Measurements from ENCODE around the gene BCL11A.

The BCL11A gene

GRCh38 chr2:60456115-60456770, 97.2 kb downstream of the BCL11A start:
- DNase-seq, result no peak

GRCh38 chr2:60453872-60454271, 99.6 kb downstream of the BCL11A start:
- no peak for DNase-seq

- DNase-seq, result no peak
These were observed 100.2 kb downstream of the BCL11A start for GRCh38 chr2:60453301-60453700.

GRCh38 chr2:60450488-60450887, 103.0 kb downstream of the BCL11A start:
- no peak for DNase-seq

GRCh38 chr2:60447943-60448342, 105.5 kb downstream of the BCL11A start:
- DNase-seq, result no peak

- DNase-seq, result peak in 1 of 2 experiments; percentile 24
These were observed 106.8 kb downstream of the BCL11A start for GRCh38 chr2:60446413-60447267.

GRCh38 chr2:60445684-60446179, 107.7 kb downstream of the BCL11A start:
- DNase-seq, result peak; percentile 69 to 81

- DNase-seq, result no peak
These were observed 110.8 kb downstream of the BCL11A start for GRCh38 chr2:60442608-60443007.

- DNase-seq, result no peak
These were observed 111.7 kb downstream of the BCL11A start for GRCh38 chr2:60441800-60442199.

- no peak for DNase-seq
These were observed 112.7 kb downstream of the BCL11A start for GRCh38 chr2:60440767-60441163.

GRCh38 chr2:60440079-60440766, 113.2 kb downstream of the BCL11A start:
- no peak for DNase-seq

GRCh38 chr2:60439219-60439974, 114.1 kb downstream of the BCL11A start:
- DNase-seq, result no peak

GRCh38 chr2:60438653-60439052, 114.8 kb downstream of the BCL11A start:
- no peak for DNase-seq

- no peak for DNase-seq
These were observed 115.3 kb downstream of the BCL11A start for GRCh38 chr2:60438131-60438530.

- no peak for DNase-seq
These were observed 116.3 kb downstream of the BCL11A start for GRCh38 chr2:60437080-60437696.

- no peak for DNase-seq
These were observed 120.3 kb downstream of the BCL11A start for GRCh38 chr2:60433018-60433596.

GRCh38 chr2:60432035-60432601, 121.3 kb downstream of the BCL11A start:
- no peak for DNase-seq

- DNase-seq, result no peak
These were observed 123.8 kb downstream of the BCL11A start for GRCh38 chr2:60429681-60430080.

- DNase-seq, result no peak
These were observed 126.6 kb downstream of the BCL11A start for GRCh38 chr2:60426880-60427279.

- DNase-seq, result no peak
These were observed 127.1 kb downstream of the BCL11A start for GRCh38 chr2:60426341-60426740.

GRCh38 chr2:60424233-60424632, 129.2 kb downstream of the BCL11A start:
- DNase-seq, result no peak

GRCh38 chr2:60423505-60423904, 129.9 kb downstream of the BCL11A start:
- no peak for DNase-seq
